ENCODE results near the gene GFY. TPM values are rescaled to one million over a fixed set of nuclear protein-coding genes. Genes with fewer than 3 reads are reported as not detected.

The GFY gene
- total and polyA plus RNA-seq, 9 of the 15 experiments (the other 6 are each of a cell fraction or from before 2014, with no cell fraction given) = 0.06 to 0.40 (median 0.19) TPM; not detected in 3

DNA sequence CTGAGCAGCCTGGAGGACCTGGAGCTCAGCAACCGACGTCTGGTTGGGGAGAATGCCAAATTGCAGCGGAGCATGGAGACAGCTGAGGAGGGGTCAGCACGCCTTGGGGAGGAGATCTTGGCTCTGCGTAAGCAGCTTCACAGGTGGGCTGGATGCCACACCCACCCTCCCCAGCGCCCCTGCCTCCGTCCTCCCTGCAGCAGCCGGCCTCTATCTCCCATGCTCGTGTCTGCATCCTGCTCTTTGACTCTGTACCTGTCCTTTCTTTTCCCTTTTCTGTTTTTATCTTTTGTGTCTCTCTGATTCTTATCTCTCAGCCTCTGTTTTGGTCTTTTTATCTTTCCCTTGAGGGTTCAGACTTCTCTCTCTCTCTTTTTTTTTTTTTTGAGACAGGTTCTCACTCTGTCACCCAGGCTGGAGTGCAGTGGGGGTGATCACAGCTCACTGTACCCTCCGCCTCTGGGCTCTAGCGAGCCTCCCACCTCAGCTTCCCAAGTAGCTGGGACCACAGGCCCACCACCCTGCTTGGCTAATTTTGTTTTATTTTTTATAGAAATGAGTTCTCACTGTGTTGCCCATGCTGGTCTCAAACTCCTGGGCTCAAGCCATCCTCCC is 27.1 kb upstream of the GFY start:
- H3K9ac ChIP-seq (ENCODE audit: insufficient read depth in 1 of 2, low read depth in 2 of 2, low read length in 2 of 2) = peak overlapping the region in 1 of 2 experiments; percentile 73; a peak in 2 of 4 replicates
- H3K79me2 ChIP-seq (ENCODE audit: control insufficient read depth, insufficient read depth, low read length) = no peaks in the 10 kb centered on the region
- intact Hi-C loops (cut with micrococcal nuclease) = no loop called here
- H3K4me1 ChIP-seq (replicated peaks in 1 of 2; ENCODE audit: control insufficient read depth in 2 of 2, insufficient read depth in 2 of 2, low read length in 2 of 2) = peaks cover 0 to 21% of the 10 kb centered on the region in 2 experiments; a peak in 3 of 5 replicates
- H3K27ac ChIP-seq (ENCODE audit: extremely low read depth, low read depth, low read length) = no peak overlapping the region
- H3K27me3 ChIP-seq (ENCODE audit: control insufficient read depth in 2 of 2, insufficient read depth in 2 of 2, low read length in 2 of 2) = no peaks in the 10 kb centered on the region
- no peaks in the 10 kb centered on the region for H3K36me3 ChIP-seq (ENCODE audit: control insufficient read depth, insufficient read depth, low read length)
- WGBS (ENCODE audit: insufficient coverage, low coverage, missing lambda C conversion rate) = 24% methylated on average over 10 of the region's 11 CpGs
- BruUV-seq (replicated peaks) = no TSS peak
- H4K20me1 ChIP-seq (replicated peaks; ENCODE audit: control insufficient read depth, insufficient read depth, low read length) = no peaks in the 10 kb centered on the region
- H3K4me3 ChIP-seq = no peak overlapping the region
- in situ Hi-C loops (cut with MboI) = no loop called here
- TF ChIP-seq, protein P1, sequence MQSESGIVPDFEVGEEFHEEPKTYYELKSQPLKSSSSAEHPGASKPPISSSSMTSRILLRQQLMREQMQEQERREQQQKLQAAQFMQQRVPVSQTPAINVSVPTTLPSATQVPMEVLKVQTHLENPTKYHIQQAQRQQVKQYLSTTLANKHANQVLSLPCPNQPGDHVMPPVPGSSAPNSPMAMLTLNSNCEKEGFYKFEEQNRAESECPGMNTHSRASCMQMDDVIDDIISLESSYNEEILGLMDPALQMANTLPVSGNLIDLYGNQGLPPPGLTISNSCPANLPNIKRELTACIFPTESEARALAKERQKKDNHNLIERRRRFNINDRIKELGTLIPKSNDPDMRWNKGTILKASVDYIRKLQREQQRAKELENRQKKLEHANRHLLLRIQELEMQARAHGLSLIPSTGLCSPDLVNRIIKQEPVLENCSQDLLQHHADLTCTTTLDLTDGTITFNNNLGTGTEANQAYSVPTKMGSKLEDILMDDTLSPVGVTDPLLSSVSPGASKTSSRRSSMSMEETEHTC (IDR thresholded peaks at IDR 0.05) = no peak
- no peak for TF ChIP-seq ZZZ3 (IDR thresholded peaks at IDR 0.05)
- TF ChIP-seq, protein P2, sequence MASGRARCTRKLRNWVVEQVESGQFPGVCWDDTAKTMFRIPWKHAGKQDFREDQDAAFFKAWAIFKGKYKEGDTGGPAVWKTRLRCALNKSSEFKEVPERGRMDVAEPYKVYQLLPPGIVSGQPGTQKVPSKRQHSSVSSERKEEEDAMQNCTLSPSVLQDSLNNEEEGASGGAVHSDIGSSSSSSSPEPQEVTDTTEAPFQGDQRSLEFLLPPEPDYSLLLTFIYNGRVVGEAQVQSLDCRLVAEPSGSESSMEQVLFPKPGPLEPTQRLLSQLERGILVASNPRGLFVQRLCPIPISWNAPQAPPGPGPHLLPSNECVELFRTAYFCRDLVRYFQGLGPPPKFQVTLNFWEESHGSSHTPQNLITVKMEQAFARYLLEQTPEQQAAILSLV (tag; IDR thresholded peaks at IDR 0.05) = no peak
- TF ChIP-seq, protein P3, sequence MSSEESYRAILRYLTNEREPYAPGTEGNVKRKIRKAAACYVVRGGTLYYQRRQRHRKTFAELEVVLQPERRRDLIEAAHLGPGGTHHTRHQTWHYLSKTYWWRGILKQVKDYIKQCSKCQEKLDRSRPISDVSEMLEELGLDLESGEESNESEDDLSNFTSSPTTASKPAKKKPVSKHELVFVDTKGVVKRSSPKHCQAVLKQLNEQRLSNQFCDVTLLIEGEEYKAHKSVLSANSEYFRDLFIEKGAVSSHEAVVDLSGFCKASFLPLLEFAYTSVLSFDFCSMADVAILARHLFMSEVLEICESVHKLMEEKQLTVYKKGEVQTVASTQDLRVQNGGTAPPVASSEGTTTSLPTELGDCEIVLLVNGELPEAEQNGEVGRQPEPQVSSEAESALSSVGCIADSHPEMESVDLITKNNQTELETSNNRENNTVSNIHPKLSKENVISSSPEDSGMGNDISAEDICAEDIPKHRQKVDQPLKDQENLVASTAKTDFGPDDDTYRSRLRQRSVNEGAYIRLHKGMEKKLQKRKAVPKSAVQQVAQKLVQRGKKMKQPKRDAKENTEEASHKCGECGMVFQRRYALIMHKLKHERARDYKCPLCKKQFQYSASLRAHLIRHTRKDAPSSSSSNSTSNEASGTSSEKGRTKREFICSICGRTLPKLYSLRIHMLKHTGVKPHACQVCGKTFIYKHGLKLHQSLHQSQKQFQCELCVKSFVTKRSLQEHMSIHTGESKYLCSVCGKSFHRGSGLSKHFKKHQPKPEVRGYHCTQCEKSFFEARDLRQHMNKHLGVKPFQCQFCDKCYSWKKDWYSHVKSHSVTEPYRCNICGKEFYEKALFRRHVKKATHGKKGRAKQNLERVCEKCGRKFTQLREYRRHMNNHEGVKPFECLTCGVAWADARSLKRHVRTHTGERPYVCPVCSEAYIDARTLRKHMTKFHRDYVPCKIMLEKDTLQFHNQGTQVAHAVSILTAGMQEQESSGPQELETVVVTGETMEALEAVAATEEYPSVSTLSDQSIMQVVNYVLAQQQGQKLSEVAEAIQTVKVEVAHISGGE (CRISPR knock-in tag; IDR thresholded peaks at IDR 0.05) = no peak
- no peak for TF ChIP-seq PCBP1 (IDR thresholded peaks at IDR 0.05; ENCODE audit: low read depth, low read length, poor library complexity, severe bottlenecking)
- TF ChIP-seq SOX6 (IDR thresholded peaks at IDR 0.05) = 0 out of 2 replicates have a peak, but pooled peaks have one; percentile 22
- TF ChIP-seq, protein P4, sequence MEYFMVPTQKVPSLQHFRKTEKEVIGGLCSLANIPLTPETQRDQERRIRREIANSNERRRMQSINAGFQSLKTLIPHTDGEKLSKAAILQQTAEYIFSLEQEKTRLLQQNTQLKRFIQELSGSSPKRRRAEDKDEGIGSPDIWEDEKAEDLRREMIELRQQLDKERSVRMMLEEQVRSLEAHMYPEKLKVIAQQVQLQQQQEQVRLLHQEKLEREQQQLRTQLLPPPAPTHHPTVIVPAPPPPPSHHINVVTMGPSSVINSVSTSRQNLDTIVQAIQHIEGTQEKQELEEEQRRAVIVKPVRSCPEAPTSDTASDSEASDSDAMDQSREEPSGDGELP (CRISPR knock-in tag; IDR thresholded peaks at IDR 0.05; ENCODE audit: borderline replicate concordance) = 0 out of 2 replicates have a peak, but pooled peaks have one; percentile 21
- TF ChIP-seq ZNF707 (CRISPR knock-in tag; conservative IDR thresholded peaks at IDR 0.05) = no peak
- TF ChIP-seq BRD9 (IDR thresholded peaks at IDR 0.05; ENCODE audit: low read depth, partially characterized antibody) = no peak
- TF ChIP-seq, protein P5, sequence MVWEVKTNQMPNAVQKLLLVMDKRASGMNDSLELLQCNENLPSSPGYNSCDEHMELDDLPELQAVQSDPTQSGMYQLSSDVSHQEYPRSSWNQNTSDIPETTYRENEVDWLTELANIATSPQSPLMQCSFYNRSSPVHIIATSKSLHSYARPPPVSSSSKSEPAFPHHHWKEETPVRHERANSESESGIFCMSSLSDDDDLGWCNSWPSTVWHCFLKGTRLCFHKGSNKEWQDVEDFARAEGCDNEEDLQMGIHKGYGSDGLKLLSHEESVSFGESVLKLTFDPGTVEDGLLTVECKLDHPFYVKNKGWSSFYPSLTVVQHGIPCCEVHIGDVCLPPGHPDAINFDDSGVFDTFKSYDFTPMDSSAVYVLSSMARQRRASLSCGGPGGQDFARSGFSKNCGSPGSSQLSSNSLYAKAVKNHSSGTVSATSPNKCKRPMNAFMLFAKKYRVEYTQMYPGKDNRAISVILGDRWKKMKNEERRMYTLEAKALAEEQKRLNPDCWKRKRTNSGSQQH (CRISPR knock-in tag; IDR thresholded peaks at IDR 0.05) = no peak
- no peak for TF ChIP-seq RFX5 (IDR thresholded peaks at IDR 0.05; ENCODE audit: low read depth, low read length)
- no peak for TF ChIP-seq PHB (CRISPR knock-in tag; IDR thresholded peaks at IDR 0.05)
- H3K9me1 ChIP-seq (ENCODE audit: control insufficient read depth, insufficient read depth, low read length) = no peaks in the 10 kb centered on the region
- ChIA-PET CTCF (ENCODE audit: low intra/inter-chr PET ratio) (no interaction called here), POLR2A (interaction anchor here (1.0 to 1.9 kb wide), 2 partner anchors 9 to 13 kb away, joined by 4 to 8 read pairs; no protein-coding TSS in a partner anchor)
- ATAC-seq = no peak
- 0 out of 2 replicates have a peak overlapping the region, but pooled peaks have one; percentile 34 for H2AFZ ChIP-seq (ENCODE audit: low read depth, low read length)
- H3K9me3 ChIP-seq (replicated peaks; ENCODE audit: control insufficient read depth, insufficient read depth, low read depth, low read length) = no peaks in the 10 kb centered on the region
- FAIRE-seq = no peak
- no peak overlapping the region for H3K4me2 ChIP-seq (ENCODE audit: insufficient read depth, low read length)
- no peak for DNase-seq (ENCODE audit: extremely low read depth in 1 of 4, low spot score in 3 of 4)
